Endodermal cell (in vitro differentiated cells): ENCODE results near the gene WDR86. TPM values are rescaled to one million over a fixed set of nuclear protein-coding genes. Genes with fewer than 3 reads are reported as not detected.
A peak's percentile ranks its signal among the peaks of the same experiment; 100 is the strongest.

ENCODE experiments used
- DNase-seq: peaks from one replicate; pipeline ENCODE4 v3.0.0-alpha.2; 2017
- H3K27ac ChIP-seq: 2 replicates; pipeline ENCODE4 v1.5.1; 2013; ENCODE audit warnings: mild to moderate bottlenecking, low read depth, low read length, moderate library complexity
- H3K27me3 ChIP-seq: 2 replicates; pipeline ENCODE4 v1.6.1; 2013; ENCODE audit warnings: mild to moderate bottlenecking, low read length, moderate library complexity; ENCODE audit not compliant: insufficient read depth, control insufficient read depth, poor library complexity, severe bottlenecking
- H3K36me3 ChIP-seq: 2 replicates; pipeline ENCODE4 v1.7.0; 2013; ENCODE audit warnings: mild to moderate bottlenecking, low read length, moderate library complexity; ENCODE audit not compliant: control insufficient read depth, insufficient read depth
- H3K4me1 ChIP-seq: one replicate; pipeline ENCODE4 v1.7.0; 2013; ENCODE audit warnings: low read length; ENCODE audit not compliant: control insufficient read depth, insufficient read depth
- H3K4me3 ChIP-seq: 2 replicates; pipeline ENCODE4 v1.5.1; 2013; ENCODE audit warnings: mild to moderate bottlenecking, low read length, moderate library complexity
- H3K9ac ChIP-seq: 2 replicates; pipeline ENCODE4 v1.6.1; 2013; ENCODE audit warnings: mild to moderate bottlenecking, low read length, moderate library complexity; ENCODE audit not compliant: poor library complexity, severe bottlenecking; ENCODE audit errors: extremely low read depth
- H3K9me3 ChIP-seq: 2 replicates; pipeline ENCODE4 v1.6.1; 2013; ENCODE audit warnings: mild to moderate bottlenecking, low read length, moderate library complexity; ENCODE audit not compliant: control insufficient read depth
- H3K27ac Mint-ChIP-seq: 2 replicates; pipeline ENCODE4 v1.8.0; 2020; ENCODE audit warnings: mixed read lengths
- H3K27me3 Mint-ChIP-seq: 2 replicates; pipeline ENCODE4 v1.8.0; 2021; ENCODE audit warnings: mild to moderate bottlenecking, mixed read lengths; ENCODE audit not compliant: insufficient read depth
- H3K36me3 Mint-ChIP-seq: 2 replicates; pipeline ENCODE4 v1.8.0; 2020; ENCODE audit warnings: low read depth, mixed read lengths
- H3K4me1 Mint-ChIP-seq: 2 replicates; pipeline ENCODE4 v1.8.0; 2020; ENCODE audit warnings: mixed read lengths
- H3K4me3 Mint-ChIP-seq: 2 replicates; pipeline ENCODE4 v1.8.0; 2020; ENCODE audit warnings: mild to moderate bottlenecking, moderate library complexity, mixed read lengths
- H3K9me3 Mint-ChIP-seq: 2 replicates; pipeline ENCODE4 v1.8.0; 2020; ENCODE audit warnings: mild to moderate bottlenecking, mixed read lengths
- CTCF ChIP-seq: fragments of 200-600 bp; sonication (generic); conservative IDR thresholded peaks from 2 replicates; pipeline ENCODE4 v1.5.0; 2021; ENCODE audit warnings: antibody characterized with exemption, mild to moderate bottlenecking
- WGBS, 2 experiments: methylation state at CpG; one replicate each; pipeline versions ENCODE4 v1.1.5 to v1.1.7; 2013; ENCODE audit warnings: missing lambda C conversion rate in 2 of 2, mixed read lengths in 1 of 2; ENCODE audit not compliant: insufficient coverage in 1 of 2, insufficient read length in 1 of 2; 5-methylcytosine and 5-hydroxymethylcytosine counted together
- total RNA-seq, 2 donors: library from RNA; stranded (reverse); fragmentation: NEBNext Ultra II Directional in 1 of 2; extraction: Animal tissue kit (Norgen Biotek cat#: 25700) in 1 of 2; gene quantifications; 2 replicates in 1 of 2; 3 replicates in 1 of 2; pipeline ENCODE4 v1.2.1, GENCODE V29; 2021

Gene WDR86
- total RNA-seq, 2 donors from 2014 or later: 83.3 to 94.2 TPM

DNA sequence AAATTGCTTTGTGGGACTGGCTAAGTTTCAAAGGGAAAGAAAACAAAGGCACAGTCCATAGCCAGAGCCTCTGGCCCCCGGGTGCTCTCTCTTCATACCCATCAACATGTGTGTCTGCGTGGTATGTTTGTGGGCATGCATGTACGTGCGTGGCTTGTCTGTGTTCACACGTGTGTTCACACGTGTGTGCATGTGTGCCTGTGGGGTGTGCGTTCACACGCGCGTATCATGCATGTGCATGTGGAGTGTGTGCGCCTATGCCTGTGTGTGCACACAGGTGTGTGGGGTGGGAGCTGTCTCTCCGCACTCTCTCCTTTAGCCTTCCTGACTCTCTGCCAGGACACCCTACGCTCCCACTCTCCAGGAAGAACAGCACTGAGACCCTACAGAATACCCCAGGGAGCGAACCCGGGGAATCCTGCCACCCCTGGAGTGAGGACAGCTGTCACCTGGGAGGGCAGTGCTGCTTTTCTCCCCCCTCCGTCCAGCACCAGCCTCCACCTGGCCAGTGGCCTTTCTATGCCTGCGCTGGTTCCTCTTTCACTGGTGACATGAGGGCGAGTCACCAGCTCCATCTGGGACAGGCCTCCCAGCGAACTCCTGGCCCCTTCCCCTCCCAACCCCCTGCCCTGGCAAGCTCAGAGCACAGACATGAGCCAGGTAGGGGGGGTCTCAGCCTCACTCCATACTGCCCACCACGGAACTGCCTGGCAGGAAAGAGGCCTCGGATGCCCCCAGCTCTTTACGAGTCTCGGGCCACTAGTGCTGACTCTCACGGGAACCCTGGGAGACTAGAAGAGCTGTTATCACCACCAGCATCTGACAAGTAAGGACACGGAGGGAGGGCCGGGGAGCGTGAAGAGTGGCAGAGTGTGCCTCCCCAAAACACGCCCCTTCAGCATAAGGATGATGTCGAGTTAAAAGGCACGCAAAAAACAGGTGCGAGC is 16.5 kb downstream of the WDR86 start:
- Mint-ChIP-seq H3K27me3 (no peaks in the 10 kb centered on the region), H3K27ac (peak overlapping the region; percentile 55), H3K36me3 (peaks cover 49% of the 10 kb centered on the region), H3K9me3 (peaks cover 2% of the 10 kb centered on the region), H3K4me1 (no peaks in the 10 kb centered on the region), H3K4me3 (no peak overlapping the region)
- Histone ChIP-seq H3K4me1 (no peaks in the 10 kb centered on the region), H3K27ac (no peak overlapping the region), H3K9me3 (no peaks in the 10 kb centered on the region), H3K36me3 (peaks cover 39% of the 10 kb centered on the region), H3K27me3 (no peaks in the 10 kb centered on the region), H3K9ac (no peak overlapping the region), H3K4me3 (no peak overlapping the region)
- 90 to 93% methylated on average over 20 to 31 of the region's 31 CpGs for WGBS, 2 experiments
- DNase-seq: no peak
- TF ChIP-seq CTCF: no peak

DNA sequence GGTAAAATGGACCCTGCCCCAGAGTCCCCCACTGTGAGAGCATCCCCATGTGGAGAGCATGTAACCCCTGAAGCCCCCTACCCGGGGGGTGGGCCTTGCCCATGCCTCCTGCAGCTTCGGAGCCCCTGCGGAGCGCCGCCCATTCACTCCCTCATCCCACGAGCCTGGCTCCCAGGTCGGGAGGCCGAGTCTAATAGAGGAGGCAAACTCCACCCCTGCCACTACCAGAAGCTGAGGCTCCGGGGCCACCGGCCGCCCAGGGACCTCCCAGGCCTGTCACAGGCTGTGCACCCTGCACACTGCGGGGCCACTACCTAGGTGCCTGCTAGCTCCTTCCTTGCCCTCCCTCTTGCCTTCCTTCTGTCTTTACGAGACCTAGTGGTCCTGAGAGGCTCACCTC is 17.4 kb downstream of the WDR86 start:
- Mint-ChIP-seq H3K36me3 (peaks cover 41% of the 10 kb centered on the region), H3K27ac (no peak overlapping the region), H3K4me1 (no peaks in the 10 kb centered on the region), H3K4me3 (no peak overlapping the region), H3K9me3 (no peaks in the 10 kb centered on the region), H3K27me3 (no peaks in the 10 kb centered on the region)
- Histone ChIP-seq H3K9ac (no peak overlapping the region), H3K4me1 (no peaks in the 10 kb centered on the region), H3K27ac (no peak overlapping the region), H3K36me3 (peaks cover 30% of the 10 kb centered on the region), H3K27me3 (no peaks in the 10 kb centered on the region), H3K9me3 (no peaks in the 10 kb centered on the region), H3K4me3 (no peak overlapping the region)
- no peak for DNase-seq
- TF ChIP-seq CTCF: no peak
- 91 to 92% methylated on average over 5 to 13 of the region's 13 CpGs for WGBS, 2 experiments

GRCh38 chr7:151392002-151392401 is 17.8 kb downstream of the WDR86 start:
- DNase-seq: no peak
- no peaks in the 10 kb centered on the region for H3K27me3 ChIP-seq
- H3K36me3 ChIP-seq: peaks cover 27% of the 10 kb centered on the region
- no peak overlapping the region for H3K9ac ChIP-seq
- Mint-ChIP-seq H3K27me3 (no peaks in the 10 kb centered on the region), H3K4me3 (no peak overlapping the region), H3K36me3 (peaks cover 39% of the 10 kb centered on the region), H3K9me3 (no peaks in the 10 kb centered on the region), H3K4me1 (no peaks in the 10 kb centered on the region), H3K27ac (no peak overlapping the region)
- no peak for TF ChIP-seq CTCF
- H3K4me3 ChIP-seq: no peak overlapping the region
- no peak overlapping the region for H3K27ac ChIP-seq
- no peaks in the 10 kb centered on the region for H3K4me1 ChIP-seq
- no peaks in the 10 kb centered on the region for H3K9me3 ChIP-seq
- 92% methylated on average over 8 of the region's 8 CpGs; no CpG with 5 or more reads in 1 of the 2 experiments for WGBS, 2 experiments
